Peyer's patch (tissue), 4 donors: ENCODE measurements around the gene PLCXD3.

ENCODE experiments used
- CTCF ChIP-seq, 6 experiments: fragments of 450-650 bp in 4 of 6; fragments of 200-600 bp in 2 of 6; sonication (generic) in 1 of 6; IDR thresholded peaks; one replicate each; pipeline ENCODE4 v1.5.1; 2017 to 2019; ENCODE audit warnings: antibody characterized with exemption in 6 of 6, mild to moderate bottlenecking in 3 of 6, moderate library complexity in 1 of 6
- POLR2A ChIP-seq, 2 donors: fragments of 450-650 bp; IDR thresholded peaks; one replicate each; pipeline ENCODE4 v1.5.1; 2017; ENCODE audit warnings: antibody characterized with exemption in 2 of 2, mild to moderate bottlenecking in 2 of 2, moderate library complexity in 2 of 2

DNA sequence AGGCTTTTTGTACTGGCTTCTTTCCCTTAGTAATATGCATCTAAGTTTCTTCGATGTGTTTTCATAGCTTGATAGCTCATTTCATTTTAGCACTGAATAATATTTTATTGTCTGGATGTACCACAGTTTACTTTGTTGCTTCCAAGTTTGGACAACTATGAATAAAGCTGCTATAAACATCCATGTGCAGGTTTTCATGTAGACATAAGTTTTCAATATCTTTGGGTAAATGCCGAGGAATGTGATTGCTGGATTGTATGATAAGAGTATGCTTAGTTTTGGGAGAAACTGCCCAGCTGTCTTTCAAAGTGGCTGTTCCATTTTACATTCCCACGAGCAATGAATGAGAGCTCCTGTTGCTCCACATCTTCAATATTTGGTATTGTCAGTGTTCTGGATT is 84.7 kb downstream of the PLCXD3 start:
- TF ChIP-seq CTCF (IDR thresholded peaks at IDR 0.05) (no peak), POLR2A (IDR thresholded peaks at IDR 0.05) (no peak)
